GM12878 (cell line): ENCODE data around the gene FOXJ1.

Experiments used
- CTCF ChIP-seq, 3 experiments: IDR thresholded peaks in 2 of 3; conservative IDR thresholded peaks in 1 of 3; 2 replicates each; pipeline ENCODE4 v1.5.1; 2011; ENCODE audit warnings: low read depth in 3 of 3, low read length in 3 of 3, mild to moderate bottlenecking in 3 of 3, control low read depth in 2 of 3, moderate library complexity in 2 of 3, inconsistent platforms in 1 of 3, mixed read lengths in 1 of 3; ENCODE audit not compliant: control insufficient read depth in 2 of 3, insufficient read depth in 1 of 3; ENCODE audit errors: extremely low read depth in 1 of 3
- EGR1 ChIP-seq, 2 experiments: IDR thresholded peaks; 1 replicate in 1 of 2; 2 replicates in 1 of 2; pipeline ENCODE4 v1.6.1; 2011 to 2012; ENCODE audit warnings: low read depth in 2 of 2, low read length in 2 of 2, borderline replicate concordance in 1 of 2, mild to moderate bottlenecking in 1 of 2, moderate library complexity in 1 of 2
- EZH2 ChIP-seq: IDR thresholded peaks from 2 replicates; pipeline ENCODE4 v1.6.1; 2012; ENCODE audit warnings: low read depth, mild to moderate bottlenecking, control low read depth, inconsistent platforms, low read length, borderline replicate concordance; ENCODE audit not compliant: control insufficient read depth
- MEF2A ChIP-seq: IDR thresholded peaks from 2 replicates; pipeline ENCODE4 v1.6.1; 2011; ENCODE audit warnings: low read depth, mild to moderate bottlenecking, low read length, moderate library complexity; ENCODE audit not compliant: insufficient read depth
- ZNF274 ChIP-seq: IDR thresholded peaks from one replicate; pipeline ENCODE4 v1.8.0; 2011; ENCODE audit not compliant: insufficient read length, insufficient read depth

DNA sequence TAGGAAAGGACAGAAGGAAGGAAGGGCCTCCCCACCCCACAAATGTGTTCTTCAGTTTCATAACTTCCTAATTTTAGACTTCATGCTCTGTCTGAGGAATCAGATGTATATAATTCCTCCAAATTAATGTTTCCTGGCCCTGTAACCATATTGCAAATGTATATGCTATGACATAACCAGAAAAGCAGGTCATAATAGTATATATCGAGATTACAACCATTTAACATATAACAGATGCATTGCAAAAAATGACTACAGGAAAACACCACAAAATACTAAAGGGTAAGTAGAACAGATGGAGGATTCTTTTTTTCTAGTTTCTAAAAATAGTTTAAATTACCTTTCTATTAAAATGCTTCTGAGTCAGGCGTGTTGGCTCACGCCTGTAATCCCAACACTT, 34.3 kb downstream of the FOXJ1 start:
- TF ChIP-seq CTCF (IDR thresholded peaks at IDR 0.05 in 2 of 3, conservative IDR thresholded peaks at IDR 0.05 in 1 of 3; ENCODE audit: control insufficient read depth in 2 of 3, extremely low read depth in 1 of 3, insufficient read depth in 1 of 3, low read depth in 3 of 3, low read length in 3 of 3) (no peak), ZNF274 (no peak), EGR1 (IDR thresholded peaks at IDR 0.05; ENCODE audit: borderline replicate concordance in 1 of 2, low read depth in 2 of 2, low read length in 2 of 2) (no peak), MEF2A (no peak), EZH2 (no peak)
